A549 (cell line): ENCODE data around the gene SLC16A6.
"Not testable (repeated sequence)": the region's sequence is repeated elsewhere in the genome, so short reads cannot be mapped to it uniquely, and the experiment has no call there.

Experiments used
- CEBPB ChIP-seq, 2 experiments: fragments of >200 bp in 1 of 2; sonication (Bioruptor Twin) in 1 of 2; formaldehyde crosslinking in 1 of 2; IDR thresholded peaks; 2 replicates each; pipeline ENCODE4 v1.6.1; 2012 to 2016
- EP300 ChIP-seq, 2 experiments: fragments of >200 bp; sonication (Bioruptor Twin); formaldehyde crosslinking; IDR thresholded peaks; 2 replicates in 1 of 2; 3 replicates in 1 of 2; pipeline ENCODE4 v1.6.1; 2016 to 2017
- NPAS2 ChIP-seq: fragments of 250-450 bp; sonication (Bioruptor Pico); IDR thresholded peaks from 2 replicates; pipeline ENCODE4 v1.8.0; 2022; ENCODE audit warnings: mild to moderate bottlenecking, moderate library complexity, borderline replicate concordance
- POLR2A ChIP-seq: IDR thresholded peaks from 2 replicates; pipeline ENCODE4 v1.6.1; 2012; ENCODE audit warnings: mild to moderate bottlenecking, low read length
- RAD21 ChIP-seq, 2 experiments: fragments of >200 bp in 1 of 2; sonication (Bioruptor Twin) in 1 of 2; formaldehyde crosslinking in 1 of 2; IDR thresholded peaks in 1 of 2; conservative IDR thresholded peaks in 1 of 2; 2 replicates in 1 of 2; 3 replicates in 1 of 2; pipeline ENCODE4 v1.6.1; 2012 to 2018; ENCODE audit warnings: inconsistent platforms in 1 of 2
- SREBF2 ChIP-seq: fragments of 450-650 bp; IDR thresholded peaks from 2 replicates; pipeline ENCODE4 v1.6.1; 2014; ENCODE audit warnings: mild to moderate bottlenecking, moderate library complexity
- ZNF302 ChIP-seq: fragments of 250-450 bp; sonication (Bioruptor Pico); IDR thresholded peaks from 2 replicates; pipeline ENCODE4 v1.9.0; 2021; ENCODE audit warnings: inconsistent platforms, mild to moderate bottlenecking, moderate library complexity
- TF ChIP-seq, protein P1 (sequence below): fragments of >200 bp; sonication (Bioruptor Twin); formaldehyde crosslinking; IDR thresholded peaks from 3 replicates; pipeline ENCODE4 v1.5.1; 2016
- TF ChIP-seq, protein P2 (sequence below): fragments of 450-650 bp; IDR thresholded peaks from 2 replicates; pipeline ENCODE4 v1.6.1; 2014; ENCODE audit warnings: antibody characterized with exemption
- TF ChIP-seq, protein P3 (sequence below): IDR thresholded peaks from 2 replicates; pipeline ENCODE4 v1.6.1; 2012
- TF ChIP-seq, protein P4 (sequence below): fragments of 200-600 bp; sonication (generic); IDR thresholded peaks from 2 replicates; pipeline ENCODE4 v1.6.1; 2016; ENCODE audit warnings: antibody characterized with exemption, mild to moderate bottlenecking, moderate library complexity

DNA sequence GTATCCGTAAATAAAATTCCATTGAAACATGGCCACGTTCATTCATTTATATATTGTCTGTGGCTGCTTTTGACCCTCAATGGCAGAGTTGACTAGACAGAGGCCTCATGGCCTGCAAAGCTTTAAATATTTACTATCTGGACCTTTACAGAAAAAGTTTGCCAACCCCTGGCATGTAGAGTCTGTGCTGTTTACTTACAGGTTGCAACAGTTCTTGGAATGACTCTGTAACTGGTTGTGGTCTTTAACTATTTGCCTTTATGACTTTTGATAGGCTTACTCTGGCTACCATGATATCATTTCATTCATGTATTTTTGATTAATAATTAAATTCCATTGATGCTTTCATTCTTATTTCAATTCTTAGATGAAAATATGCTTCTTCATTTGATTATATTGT, 25.1 kb downstream of the SLC16A6 start:
- TF ChIP-seq CEBPB (IDR thresholded peaks at IDR 0.05); SREBF2; RAD21 (conservative IDR thresholded peaks at IDR 0.05 in 1 of 2, IDR thresholded peaks at IDR 0.05 in 1 of 2); NPAS2 (CRISPR knock-in tag); EP300 (IDR thresholded peaks at IDR 0.05); POLR2A; ZNF302: not testable (repeated sequence)
- TF ChIP-seq, protein P1, sequence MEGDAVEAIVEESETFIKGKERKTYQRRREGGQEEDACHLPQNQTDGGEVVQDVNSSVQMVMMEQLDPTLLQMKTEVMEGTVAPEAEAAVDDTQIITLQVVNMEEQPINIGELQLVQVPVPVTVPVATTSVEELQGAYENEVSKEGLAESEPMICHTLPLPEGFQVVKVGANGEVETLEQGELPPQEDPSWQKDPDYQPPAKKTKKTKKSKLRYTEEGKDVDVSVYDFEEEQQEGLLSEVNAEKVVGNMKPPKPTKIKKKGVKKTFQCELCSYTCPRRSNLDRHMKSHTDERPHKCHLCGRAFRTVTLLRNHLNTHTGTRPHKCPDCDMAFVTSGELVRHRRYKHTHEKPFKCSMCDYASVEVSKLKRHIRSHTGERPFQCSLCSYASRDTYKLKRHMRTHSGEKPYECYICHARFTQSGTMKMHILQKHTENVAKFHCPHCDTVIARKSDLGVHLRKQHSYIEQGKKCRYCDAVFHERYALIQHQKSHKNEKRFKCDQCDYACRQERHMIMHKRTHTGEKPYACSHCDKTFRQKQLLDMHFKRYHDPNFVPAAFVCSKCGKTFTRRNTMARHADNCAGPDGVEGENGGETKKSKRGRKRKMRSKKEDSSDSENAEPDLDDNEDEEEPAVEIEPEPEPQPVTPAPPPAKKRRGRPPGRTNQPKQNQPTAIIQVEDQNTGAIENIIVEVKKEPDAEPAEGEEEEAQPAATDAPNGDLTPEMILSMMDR, result not testable (repeated sequence)
- TF ChIP-seq, protein P2, sequence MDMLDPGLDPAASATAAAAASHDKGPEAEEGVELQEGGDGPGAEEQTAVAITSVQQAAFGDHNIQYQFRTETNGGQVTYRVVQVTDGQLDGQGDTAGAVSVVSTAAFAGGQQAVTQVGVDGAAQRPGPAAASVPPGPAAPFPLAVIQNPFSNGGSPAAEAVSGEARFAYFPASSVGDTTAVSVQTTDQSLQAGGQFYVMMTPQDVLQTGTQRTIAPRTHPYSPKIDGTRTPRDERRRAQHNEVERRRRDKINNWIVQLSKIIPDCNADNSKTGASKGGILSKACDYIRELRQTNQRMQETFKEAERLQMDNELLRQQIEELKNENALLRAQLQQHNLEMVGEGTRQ, result not testable (repeated sequence)
- TF ChIP-seq, protein P3, sequence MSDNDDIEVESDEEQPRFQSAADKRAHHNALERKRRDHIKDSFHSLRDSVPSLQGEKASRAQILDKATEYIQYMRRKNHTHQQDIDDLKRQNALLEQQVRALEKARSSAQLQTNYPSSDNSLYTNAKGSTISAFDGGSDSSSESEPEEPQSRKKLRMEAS, result not testable (repeated sequence)
- TF ChIP-seq, protein P4, sequence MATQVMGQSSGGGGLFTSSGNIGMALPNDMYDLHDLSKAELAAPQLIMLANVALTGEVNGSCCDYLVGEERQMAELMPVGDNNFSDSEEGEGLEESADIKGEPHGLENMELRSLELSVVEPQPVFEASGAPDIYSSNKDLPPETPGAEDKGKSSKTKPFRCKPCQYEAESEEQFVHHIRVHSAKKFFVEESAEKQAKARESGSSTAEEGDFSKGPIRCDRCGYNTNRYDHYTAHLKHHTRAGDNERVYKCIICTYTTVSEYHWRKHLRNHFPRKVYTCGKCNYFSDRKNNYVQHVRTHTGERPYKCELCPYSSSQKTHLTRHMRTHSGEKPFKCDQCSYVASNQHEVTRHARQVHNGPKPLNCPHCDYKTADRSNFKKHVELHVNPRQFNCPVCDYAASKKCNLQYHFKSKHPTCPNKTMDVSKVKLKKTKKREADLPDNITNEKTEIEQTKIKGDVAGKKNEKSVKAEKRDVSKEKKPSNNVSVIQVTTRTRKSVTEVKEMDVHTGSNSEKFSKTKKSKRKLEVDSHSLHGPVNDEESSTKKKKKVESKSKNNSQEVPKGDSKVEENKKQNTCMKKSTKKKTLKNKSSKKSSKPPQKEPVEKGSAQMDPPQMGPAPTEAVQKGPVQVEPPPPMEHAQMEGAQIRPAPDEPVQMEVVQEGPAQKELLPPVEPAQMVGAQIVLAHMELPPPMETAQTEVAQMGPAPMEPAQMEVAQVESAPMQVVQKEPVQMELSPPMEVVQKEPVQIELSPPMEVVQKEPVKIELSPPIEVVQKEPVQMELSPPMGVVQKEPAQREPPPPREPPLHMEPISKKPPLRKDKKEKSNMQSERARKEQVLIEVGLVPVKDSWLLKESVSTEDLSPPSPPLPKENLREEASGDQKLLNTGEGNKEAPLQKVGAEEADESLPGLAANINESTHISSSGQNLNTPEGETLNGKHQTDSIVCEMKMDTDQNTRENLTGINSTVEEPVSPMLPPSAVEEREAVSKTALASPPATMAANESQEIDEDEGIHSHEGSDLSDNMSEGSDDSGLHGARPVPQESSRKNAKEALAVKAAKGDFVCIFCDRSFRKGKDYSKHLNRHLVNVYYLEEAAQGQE, result not testable (repeated sequence)
